Neuron (in vitro differentiated cells): ENCODE measurements around the gene CST6.
A peak's percentile ranks its signal among the peaks of the same experiment; 100 is the strongest.
"Not testable (repeated sequence)": the region's sequence is repeated elsewhere in the genome, so short reads cannot be mapped to it uniquely, and the experiment has no call there.

Source experiments
- H2AFZ ChIP-seq: one replicate; pipeline ENCODE4 v1.6.1; 2013; ENCODE audit warnings: low read depth, mild to moderate bottlenecking, inconsistent platforms, low read length, moderate library complexity
- H3K27me3 ChIP-seq: one replicate; pipeline ENCODE4 v1.6.1; 2013; ENCODE audit warnings: low read length; ENCODE audit not compliant: insufficient read depth
- H3K36me3 ChIP-seq: one replicate; pipeline ENCODE4 v1.6.1; 2013; ENCODE audit warnings: low read length; ENCODE audit not compliant: insufficient read depth
- H3K4me1 ChIP-seq: one replicate; pipeline ENCODE4 v1.6.1; 2013; ENCODE audit warnings: low read length; ENCODE audit not compliant: insufficient read depth
- H3K4me3 ChIP-seq: 2 replicates; pipeline ENCODE4 v1.5.1; 2013; ENCODE audit warnings: mild to moderate bottlenecking, low read length, moderate library complexity
- H3K9me3 ChIP-seq: one replicate; pipeline ENCODE4 v1.6.1; 2013; ENCODE audit warnings: low read length

CST6 gene

GRCh38 chr11:66002648-66003225, 9.1 kb upstream of the CST6 start:
- H3K9me3 ChIP-seq, result no peaks in the 10 kb centered on the region
- no peaks in the 10 kb centered on the region for H3K27me3 ChIP-seq
- peak overlapping the region; percentile 72 for H3K4me3 ChIP-seq
- H2AFZ ChIP-seq, result peak overlapping the region; percentile 78
- H3K4me1 ChIP-seq, result peaks cover 8% of the 10 kb centered on the region
- peaks cover 47% of the 10 kb centered on the region for H3K36me3 ChIP-seq

- peaks cover 41% of the 10 kb centered on the region for H3K36me3 ChIP-seq
- H3K9me3 ChIP-seq, result no peaks in the 10 kb centered on the region
- peak overlapping the region; percentile 72 for H3K4me3 ChIP-seq
- H2AFZ ChIP-seq, result no peak overlapping the region
- no peaks in the 10 kb centered on the region for H3K27me3 ChIP-seq
- H3K4me1 ChIP-seq, result peaks cover 8% of the 10 kb centered on the region
These were observed 8.5 kb upstream of the CST6 start for GRCh38 chr11:66003291-66003690.

- Histone ChIP-seq H3K4me1 (peaks cover 8% of the 10 kb centered on the region), H3K4me3 (no peak overlapping the region), H3K9me3 (no peaks in the 10 kb centered on the region), H3K27me3 (no peaks in the 10 kb centered on the region), H2AFZ (no peak overlapping the region), H3K36me3 (peaks cover 32% of the 10 kb centered on the region)
These were observed 7.6 kb upstream of the CST6 start for GRCh38 chr11:66004186-66004585.

GRCh38 chr11:66006134-66006890, 5.5 kb upstream of the CST6 start:
- Histone ChIP-seq H2AFZ (no peak overlapping the region), H3K9me3 (no peaks in the 10 kb centered on the region), H3K27me3 (peaks cover 10% of the 10 kb centered on the region), H3K4me3 (no peak overlapping the region), H3K4me1 (peaks cover 8% of the 10 kb centered on the region), H3K36me3 (peaks cover 20% of the 10 kb centered on the region)

- H3K4me3 ChIP-seq, result no peak overlapping the region
These were observed 5.0 kb upstream of the CST6 start for GRCh38 chr11:66006891-66007176.

GRCh38 chr11:66007201-66007634, 4.6 kb upstream of the CST6 start:
- peaks cover 20% of the 10 kb centered on the region for H3K36me3 ChIP-seq
- H3K4me1 ChIP-seq, result peaks cover 8% of the 10 kb centered on the region
- H2AFZ ChIP-seq, result no peak overlapping the region
- no peak overlapping the region for H3K4me3 ChIP-seq
- H3K9me3 ChIP-seq, result no peaks in the 10 kb centered on the region
- H3K27me3 ChIP-seq, result peaks cover 19% of the 10 kb centered on the region

More at GRCh38 chr11:66006891-66007176, 5.0 kb upstream of the CST6 start:
- Histone ChIP-seq H3K4me1 (peaks cover 8% of the 10 kb centered on the region), H3K27me3 (peaks cover 15% of the 10 kb centered on the region), H3K36me3 (peaks cover 20% of the 10 kb centered on the region), H2AFZ (no peak overlapping the region), H3K9me3 (no peaks in the 10 kb centered on the region)

GRCh38 chr11:66008095-66008467, 3.7 kb upstream of the CST6 start:
- Histone ChIP-seq H3K9me3 (no peaks in the 10 kb centered on the region), H3K27me3 (peaks cover 26% of the 10 kb centered on the region), H3K36me3 (peaks cover 20% of the 10 kb centered on the region), H3K4me1 (peaks cover 5% of the 10 kb centered on the region), H3K4me3 (no peak overlapping the region), H2AFZ (no peak overlapping the region)

GRCh38 chr11:66008468-66009101, 3.2 kb upstream of the CST6 start:
- H2AFZ ChIP-seq, result no peak overlapping the region
- no peaks in the 10 kb centered on the region for H3K9me3 ChIP-seq
- H3K4me3 ChIP-seq, result no peak overlapping the region
- H3K36me3 ChIP-seq, result peaks cover 17% of the 10 kb centered on the region
- peaks cover 31% of the 10 kb centered on the region for H3K27me3 ChIP-seq
- H3K4me1 ChIP-seq, result peaks cover under 1% of the 10 kb centered on the region

- not testable (repeated sequence) for H2AFZ ChIP-seq, H3K4me1 ChIP-seq, H3K4me3 ChIP-seq, H3K9me3 ChIP-seq, H3K36me3 ChIP-seq
- peaks cover 40% of the 10 kb centered on the region for H3K27me3 ChIP-seq
These were observed 1.8 kb upstream of the CST6 start for GRCh38 chr11:66010036-66010435.

GRCh38 chr11:66011239-66011784, 496 bp upstream of the CST6 start:
- H3K4me3 ChIP-seq, result no peak overlapping the region
- H3K27me3 ChIP-seq, result peaks cover 50% of the 10 kb centered on the region
- H3K36me3 ChIP-seq, result no peaks in the 10 kb centered on the region
- H3K9me3 ChIP-seq, result no peaks in the 10 kb centered on the region
- no peak overlapping the region for H2AFZ ChIP-seq
- H3K4me1 ChIP-seq, result no peaks in the 10 kb centered on the region

- Histone ChIP-seq H3K9me3 (no peaks in the 10 kb centered on the region), H3K4me1 (no peaks in the 10 kb centered on the region), H3K36me3 (no peaks in the 10 kb centered on the region), H2AFZ (no peak overlapping the region), H3K27me3 (peaks cover 50% of the 10 kb centered on the region), H3K4me3 (no peak overlapping the region)
These were observed 650 bp downstream of the CST6 start for GRCh38 chr11:66012371-66012945.

GRCh38 chr11:66012946-66013761, 1.3 kb downstream of the CST6 start:
- H3K4me3 ChIP-seq, result no peak overlapping the region
- no peak overlapping the region for H2AFZ ChIP-seq
- H3K4me1 ChIP-seq, result no peaks in the 10 kb centered on the region
- peaks cover 50% of the 10 kb centered on the region for H3K27me3 ChIP-seq
- no peaks in the 10 kb centered on the region for H3K36me3 ChIP-seq
- H3K9me3 ChIP-seq, result no peaks in the 10 kb centered on the region
